CD4-positive, alpha-beta T cell treated with Interleukin-17A for 4 hours (primary cell): ENCODE results near the gene QPRT.
A peak's percentile ranks its signal among the peaks of the same experiment; 100 is the strongest.
"Not testable (repeated sequence)": the region's sequence is repeated elsewhere in the genome, so short reads cannot be mapped to it uniquely, and the experiment has no call there.

Experiments used
- DNase-seq: peaks from one replicate; pipeline ENCODE4 v3.0.0-alpha.2; 2020; ENCODE audit warnings: mixed read lengths

The QPRT gene

GRCh38 chr16:29720703-29721102 lies 41.7 kb downstream of the QPRT start:
- DNase-seq: no peak

GRCh38 chr16:29721167-29721879 lies 42.3 kb downstream of the QPRT start:
- peak; percentile 68 for DNase-seq

- no peak for DNase-seq
These were observed 47.9 kb downstream of the QPRT start for GRCh38 chr16:29726845-29727377.

GRCh38 chr16:29727452-29727851 lies 48.5 kb downstream of the QPRT start:
- no peak for DNase-seq

GRCh38 chr16:29729116-29729521 lies 50.1 kb downstream of the QPRT start:
- no peak for DNase-seq

GRCh38 chr16:29730649-29731048 lies 51.7 kb downstream of the QPRT start:
- DNase-seq: no peak

GRCh38 chr16:29731768-29732601 lies 53.0 kb downstream of the QPRT start:
- DNase-seq: not testable (repeated sequence)

GRCh38 chr16:29734786-29735185 lies 55.8 kb downstream of the QPRT start:
- DNase-seq: no peak

GRCh38 chr16:29736112-29736511 lies 57.1 kb downstream of the QPRT start:
- no peak for DNase-seq

GRCh38 chr16:29736764-29737163 lies 57.8 kb downstream of the QPRT start:
- DNase-seq: no peak

- no peak for DNase-seq
These were observed 58.7 kb downstream of the QPRT start for GRCh38 chr16:29737713-29738112.

- DNase-seq: peak; percentile 69
These were observed 59.5 kb downstream of the QPRT start for GRCh38 chr16:29738514-29738913.

GRCh38 chr16:29739927-29740629 lies 61.1 kb downstream of the QPRT start:
- DNase-seq: not testable (repeated sequence)

- not testable (repeated sequence) for DNase-seq
These were observed 61.6 kb downstream of the QPRT start for GRCh38 chr16:29740630-29741015.

GRCh38 chr16:29742683-29743275 lies 63.8 kb downstream of the QPRT start:
- no peak for DNase-seq

GRCh38 chr16:29743475-29743826 lies 64.5 kb downstream of the QPRT start:
- peak; percentile 20 for DNase-seq

- peak; percentile 63 for DNase-seq
These were observed 65.0 kb downstream of the QPRT start for GRCh38 chr16:29743827-29744531.

GRCh38 chr16:29744541-29745101 lies 65.6 kb downstream of the QPRT start:
- peak; percentile 28 for DNase-seq

- peak; percentile 66 for DNase-seq
These were observed 66.3 kb downstream of the QPRT start for GRCh38 chr16:29745121-29745852.

GRCh38 chr16:29745853-29746345 lies 66.9 kb downstream of the QPRT start, which contains the start of gene C16orf54:
Gene C16orf54, minus strand, starts transcription at chr16:29745990. Its CDS starts 1,039 bp downstream, at chr16:29744951.
- DNase-seq: peak; percentile 93

- DNase-seq: not testable (repeated sequence)
These were observed 67.5 kb downstream of the QPRT start for GRCh38 chr16:29746518-29746917.
